SU-DHL-6 (cell line): ENCODE data around the gene DHX15.

Experiments
- EZH2phosphoT487 ChIP-seq: fragments of 200-600 bp; sonication (generic), shearing (Covaris generic); conservative IDR thresholded peaks from 2 replicates; pipeline ENCODE4 v1.6.1; 2018; ENCODE audit warnings: mild to moderate bottlenecking, antibody characterized with exemption, low read length, moderate library complexity, mixed read lengths
- TF ChIP-seq, protein P1 (sequence below): fragments of 200-600 bp; sonication (generic); IDR thresholded peaks from one replicate; pipeline ENCODE4 v1.5.1; 2017; ENCODE audit warnings: antibody characterized with exemption, mild to moderate bottlenecking, low read length, moderate library complexity; ENCODE audit not compliant: insufficient read depth, poor library complexity, severe bottlenecking

DNA sequence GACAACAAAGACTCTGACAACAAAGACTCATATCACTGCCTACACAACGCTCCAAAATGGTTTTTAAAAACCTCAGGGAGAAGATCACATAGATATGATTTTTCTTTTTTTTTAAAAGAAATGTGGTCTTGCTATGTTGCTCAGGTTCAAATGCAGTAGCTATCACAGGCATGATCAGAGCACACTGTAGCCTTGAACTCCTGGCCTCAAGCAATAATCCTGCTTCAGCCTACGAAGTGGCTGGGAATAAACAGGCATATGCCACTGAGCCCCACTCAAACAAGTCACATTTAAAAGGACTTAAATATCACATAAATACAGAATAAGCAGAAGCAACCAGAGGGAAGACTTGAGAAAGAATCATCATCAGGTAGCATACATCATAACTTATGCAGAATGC lies 14.7 kb downstream of the DHX15 start:
- TF ChIP-seq, protein P1, sequence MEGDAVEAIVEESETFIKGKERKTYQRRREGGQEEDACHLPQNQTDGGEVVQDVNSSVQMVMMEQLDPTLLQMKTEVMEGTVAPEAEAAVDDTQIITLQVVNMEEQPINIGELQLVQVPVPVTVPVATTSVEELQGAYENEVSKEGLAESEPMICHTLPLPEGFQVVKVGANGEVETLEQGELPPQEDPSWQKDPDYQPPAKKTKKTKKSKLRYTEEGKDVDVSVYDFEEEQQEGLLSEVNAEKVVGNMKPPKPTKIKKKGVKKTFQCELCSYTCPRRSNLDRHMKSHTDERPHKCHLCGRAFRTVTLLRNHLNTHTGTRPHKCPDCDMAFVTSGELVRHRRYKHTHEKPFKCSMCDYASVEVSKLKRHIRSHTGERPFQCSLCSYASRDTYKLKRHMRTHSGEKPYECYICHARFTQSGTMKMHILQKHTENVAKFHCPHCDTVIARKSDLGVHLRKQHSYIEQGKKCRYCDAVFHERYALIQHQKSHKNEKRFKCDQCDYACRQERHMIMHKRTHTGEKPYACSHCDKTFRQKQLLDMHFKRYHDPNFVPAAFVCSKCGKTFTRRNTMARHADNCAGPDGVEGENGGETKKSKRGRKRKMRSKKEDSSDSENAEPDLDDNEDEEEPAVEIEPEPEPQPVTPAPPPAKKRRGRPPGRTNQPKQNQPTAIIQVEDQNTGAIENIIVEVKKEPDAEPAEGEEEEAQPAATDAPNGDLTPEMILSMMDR = no peak
- TF ChIP-seq EZH2phosphoT487 = no peak
